Measurements from ENCODE around the gene GATAD2B.

The GATAD2B gene

GRCh38 chr1:153880024-153880423, 42.7 kb downstream of the GATAD2B start:
- ChIA-PET POLR2A (no interaction called here), CTCF (interaction anchor here (1.0 kb wide), 1 partner anchor 49 kb away, joined by 3 read pairs; no protein-coding TSS in a partner anchor)
- DNase-seq (ENCODE audit: extremely low spot score) = no peak
- TF ChIP-seq, protein P1, sequence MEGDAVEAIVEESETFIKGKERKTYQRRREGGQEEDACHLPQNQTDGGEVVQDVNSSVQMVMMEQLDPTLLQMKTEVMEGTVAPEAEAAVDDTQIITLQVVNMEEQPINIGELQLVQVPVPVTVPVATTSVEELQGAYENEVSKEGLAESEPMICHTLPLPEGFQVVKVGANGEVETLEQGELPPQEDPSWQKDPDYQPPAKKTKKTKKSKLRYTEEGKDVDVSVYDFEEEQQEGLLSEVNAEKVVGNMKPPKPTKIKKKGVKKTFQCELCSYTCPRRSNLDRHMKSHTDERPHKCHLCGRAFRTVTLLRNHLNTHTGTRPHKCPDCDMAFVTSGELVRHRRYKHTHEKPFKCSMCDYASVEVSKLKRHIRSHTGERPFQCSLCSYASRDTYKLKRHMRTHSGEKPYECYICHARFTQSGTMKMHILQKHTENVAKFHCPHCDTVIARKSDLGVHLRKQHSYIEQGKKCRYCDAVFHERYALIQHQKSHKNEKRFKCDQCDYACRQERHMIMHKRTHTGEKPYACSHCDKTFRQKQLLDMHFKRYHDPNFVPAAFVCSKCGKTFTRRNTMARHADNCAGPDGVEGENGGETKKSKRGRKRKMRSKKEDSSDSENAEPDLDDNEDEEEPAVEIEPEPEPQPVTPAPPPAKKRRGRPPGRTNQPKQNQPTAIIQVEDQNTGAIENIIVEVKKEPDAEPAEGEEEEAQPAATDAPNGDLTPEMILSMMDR (IDR thresholded peaks at IDR 0.05; ENCODE audit: control extremely low read depth, extremely low read depth, low read depth, missing control alignments) = no peak

- TF ChIP-seq, protein P1 (IDR thresholded peaks at IDR 0.05; ENCODE audit: control extremely low read depth, extremely low read depth, low read depth, missing control alignments) = no peak
- POLR2A ChIA-PET = no interaction called here
- no peak for DNase-seq (ENCODE audit: extremely low spot score)
- CTCF ChIA-PET = interaction anchor here (1.4 to 1.5 kb wide), 2 partner anchors 34 to 96 kb away, joined by 3 read pairs; no protein-coding TSS in a partner anchor
These were observed 45.7 kb downstream of the GATAD2B start for GRCh38 chr1:153877112-153877511.

GRCh38 chr1:153872934-153873333, 49.8 kb downstream of the GATAD2B start:
- POLR2A ChIA-PET = no interaction called here
- CTCF ChIA-PET = interaction anchor here (0.9 to 1.8 kb wide), 3 partner anchors 10 to 46 kb away, joined by 3 to 4 read pairs (median 3); no protein-coding TSS in a partner anchor
- TF ChIP-seq, protein P1 (IDR thresholded peaks at IDR 0.05; ENCODE audit: control extremely low read depth, extremely low read depth, low read depth, missing control alignments) = no peak
- no peak for DNase-seq (ENCODE audit: extremely low spot score)

DNA sequence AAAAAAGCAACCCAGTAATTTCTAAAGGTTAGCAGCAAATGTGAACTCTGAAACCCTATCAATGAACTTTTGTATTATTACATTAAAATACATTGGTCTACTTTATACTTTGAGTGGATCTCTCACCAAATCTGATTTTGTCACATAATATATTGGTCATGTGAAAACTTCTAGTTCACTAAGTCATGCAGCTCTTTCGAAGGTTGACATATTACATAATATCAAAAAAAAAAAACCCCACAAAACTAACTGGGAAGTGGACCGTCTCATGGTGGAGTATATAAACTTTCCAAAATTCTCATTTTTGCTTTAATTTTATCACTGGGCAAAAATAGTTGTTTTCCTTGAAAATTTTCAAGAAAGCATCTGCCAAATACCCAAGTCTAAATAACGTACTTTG, 50.4 kb downstream of the GATAD2B start:
- no peak for DNase-seq (ENCODE audit: extremely low spot score)
- CTCF ChIA-PET = interaction anchor here (0.9 to 1.6 kb wide), 2 partner anchors 10 to 45 kb away, joined by 3 read pairs; no protein-coding TSS in a partner anchor

DNA sequence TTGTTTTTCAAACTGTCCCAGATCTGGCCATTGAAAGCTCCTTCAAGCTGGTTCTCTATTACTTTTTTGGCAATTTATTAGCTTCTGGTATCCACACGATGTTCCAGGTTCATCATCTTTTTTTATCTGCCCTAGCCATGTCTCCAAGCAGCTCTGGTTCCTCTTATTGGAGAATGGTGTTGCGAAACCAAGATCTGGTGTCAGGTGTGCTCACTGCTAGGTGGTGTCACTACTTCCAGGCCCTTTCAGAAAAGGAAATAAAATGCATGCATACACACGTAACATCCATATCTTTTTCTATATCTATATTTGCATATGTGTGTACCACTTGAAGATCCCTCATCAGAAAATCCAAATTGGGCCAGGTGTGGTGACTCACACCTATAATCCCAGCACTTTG, 53.3 kb downstream of the GATAD2B start:
- no peak for DNase-seq (ENCODE audit: extremely low spot score)
- ChIA-PET CTCF (interaction anchor here (1.0 kb wide), 1 partner anchor 13 kb away, joined by 3 read pairs; no protein-coding TSS in a partner anchor), POLR2A (no interaction called here)
- TF ChIP-seq, protein P1 (IDR thresholded peaks at IDR 0.05; ENCODE audit: control extremely low read depth, extremely low read depth, low read depth, missing control alignments) = no peak

More for the DNA sequence above, 50.4 kb downstream of the GATAD2B start:
- POLR2A ChIA-PET = no interaction called here
- TF ChIP-seq, protein P1 (IDR thresholded peaks at IDR 0.05; ENCODE audit: control extremely low read depth, extremely low read depth, low read depth, missing control alignments) = no peak

- peak; percentile 38 for DNase-seq (ENCODE audit: extremely low spot score)
- ChIA-PET CTCF (interaction anchor here (0.6 to 1.5 kb wide), 3 partner anchors 12 to 121 kb away, joined by 3 read pairs; partner anchors contain the start of gene DENND4B), POLR2A (interaction anchor here (0.6 kb wide), 1 partner anchor 16 kb away, joined by 7 read pairs; no protein-coding TSS in a partner anchor)
- TF ChIP-seq, protein P1 (IDR thresholded peaks at IDR 0.05; ENCODE audit: control extremely low read depth, extremely low read depth, low read depth, missing control alignments) = no peak
These were observed 56.5 kb downstream of the GATAD2B start for GRCh38 chr1:153866045-153866850.
